Coronary artery (tissue), 2 donors: ENCODE data around the gene ABR.
A peak's percentile ranks its signal among the peaks of the same experiment; 100 is the strongest.
"Not testable (repeated sequence)": the region's sequence is repeated elsewhere in the genome, so short reads cannot be mapped to it uniquely, and the experiment has no call there.

Experiments used
- DNase-seq: peaks from one replicate; pipeline ENCODE4 v3.0.0-alpha.2; 2017; ENCODE audit warnings: low spot score
- H3K27ac ChIP-seq, 2 donors: fragments of 200-600 bp; sonication (generic); one replicate each; pipeline ENCODE4 v1.5.1; 2016 to 2019
- H3K4me3 ChIP-seq: fragments of 200-600 bp; sonication (generic); 2 replicates; pipeline ENCODE4 v1.5.1; 2016; ENCODE audit warnings: mild to moderate bottlenecking, moderate library complexity
- CTCF ChIP-seq: fragments of 200-600 bp; sonication (generic); IDR thresholded peaks from one replicate; pipeline ENCODE4 v1.5.1; 2019; ENCODE audit warnings: antibody characterized with exemption

The ABR gene

GRCh38 chr17:1107777-1108477, 71.9 kb downstream of the ABR start:
- DNase-seq, result no peak
- TF ChIP-seq CTCF, result no peak
- peak overlapping the region; percentile 91 to 99 for H3K27ac ChIP-seq
- H3K4me3 ChIP-seq, result peak overlapping the region; percentile 96

GRCh38 chr17:1107083-1107776, 72.6 kb downstream of the ABR start:
- Histone ChIP-seq H3K27ac (peak overlapping the region; percentile 91 to 99), H3K4me3 (peak overlapping the region; percentile 96)
- TF ChIP-seq CTCF, result no peak
- no peak for DNase-seq

- no peak for TF ChIP-seq CTCF
Observed at GRCh38 chr17:1104222-1104621, 75.6 kb downstream of the ABR start.

GRCh38 chr17:1100382-1100781, 79.4 kb downstream of the ABR start:
- Histone ChIP-seq H3K27ac (no peak overlapping the region), H3K4me3 (no peak overlapping the region)
- DNase-seq, result no peak
- no peak for TF ChIP-seq CTCF

More at GRCh38 chr17:1104222-1104621, 75.6 kb downstream of the ABR start:
- peak overlapping the region; percentile 14 for H3K4me3 ChIP-seq
- H3K27ac ChIP-seq, result peak overlapping the region; percentile 91 to 99
- no peak for DNase-seq

- TF ChIP-seq CTCF, result no peak
- H3K4me3 ChIP-seq, result no peak overlapping the region
- DNase-seq, result no peak
- no peak overlapping the region for H3K27ac ChIP-seq
Observed at GRCh38 chr17:1099242-1099641, 80.5 kb downstream of the ABR start.

GRCh38 chr17:1097972-1098744, 81.6 kb downstream of the ABR start:
- peak overlapping the region in 1 of 2 donors; percentile 47 for H3K27ac ChIP-seq
- DNase-seq, result not testable (repeated sequence)
- peak overlapping the region; percentile 8 for H3K4me3 ChIP-seq

GRCh38 chr17:1096215-1096614, 83.6 kb downstream of the ABR start:
- no peak for DNase-seq
- peak overlapping the region in 1 of 2 donors; percentile 3 for H3K27ac ChIP-seq

More at GRCh38 chr17:1096215-1096614, 83.6 kb downstream of the ABR start:
- no peak for TF ChIP-seq CTCF
- no peak overlapping the region for H3K4me3 ChIP-seq
